NCI-H446 treated with DMSO at 0.1 percent for 48 hours (cell line): ENCODE results near the gene PAQR5.
"Not testable (repeated sequence)": the region's sequence is repeated elsewhere in the genome, so short reads cannot be mapped to it uniquely, and the experiment has no call there.

ENCODE experiments used
- DNase-seq: peaks from one replicate; lab custom pipeline; 2025; lab: John Stamatoyannopoulos, UW

PAQR5 gene

DNA sequence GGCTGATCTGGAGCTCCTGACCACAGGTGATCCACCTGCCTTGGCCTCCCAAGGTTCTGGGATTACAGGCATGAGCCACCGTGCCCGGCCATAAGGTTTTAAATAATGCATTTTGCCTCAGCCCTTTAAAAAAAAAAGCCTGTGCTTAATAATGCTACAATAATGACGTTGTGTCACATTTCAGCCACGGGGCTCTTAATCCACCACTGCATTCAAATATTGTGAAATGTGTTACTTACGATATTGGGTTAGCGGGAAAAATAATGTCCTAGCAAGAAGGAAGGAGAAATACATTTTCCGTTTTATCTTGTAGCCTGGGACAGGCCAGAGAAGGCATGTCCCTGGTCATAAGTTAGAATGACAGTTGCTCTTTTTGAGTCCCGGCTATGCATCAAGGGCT lies 17.6 kb downstream of the PAQR5 start:
- DNase-seq: no peak

DNA sequence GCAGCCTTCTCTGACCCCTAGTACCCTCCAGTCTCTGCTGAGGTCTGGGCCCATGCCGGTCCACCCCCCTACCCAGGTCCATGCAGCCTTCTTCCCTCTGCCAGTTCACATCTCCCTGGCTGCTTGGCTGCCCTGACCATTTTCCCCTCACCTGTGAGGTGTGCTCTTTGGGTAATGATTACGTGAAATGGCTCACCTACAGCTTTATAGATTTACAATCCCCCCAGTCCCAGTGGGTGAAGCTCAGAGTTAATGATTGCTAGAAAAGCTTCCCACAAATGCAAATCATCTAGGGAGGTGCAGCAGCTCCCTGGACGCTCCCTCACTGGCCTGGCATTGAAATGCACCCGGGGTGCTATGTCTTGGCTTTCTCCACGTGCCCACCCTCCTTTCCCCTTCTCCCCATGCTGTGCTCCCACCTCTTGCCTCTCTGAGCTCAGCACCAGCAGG lies 18.7 kb downstream of the PAQR5 start:
- DNase-seq: no peak

DNA sequence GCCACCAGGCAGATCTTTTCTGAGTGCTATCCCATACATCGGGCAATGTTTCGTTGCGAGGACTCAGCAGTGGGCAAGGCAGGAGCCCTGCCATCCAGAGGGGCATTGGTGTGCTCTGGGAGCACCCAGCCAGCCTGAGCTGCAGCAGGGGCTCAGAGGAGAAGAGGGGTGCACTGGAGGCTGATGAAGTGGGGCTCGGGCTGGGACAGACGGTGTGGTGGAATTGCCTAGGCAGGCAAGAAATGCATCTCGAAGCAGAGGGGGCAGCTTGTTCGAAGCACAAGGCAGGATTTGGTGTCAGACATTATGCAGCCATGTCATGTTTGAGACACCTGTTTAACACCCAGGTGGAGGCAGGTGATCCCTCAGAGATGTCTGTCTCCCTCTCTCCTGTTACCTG lies 19.3 kb downstream of the PAQR5 start:
- DNase-seq: no peak

DNA sequence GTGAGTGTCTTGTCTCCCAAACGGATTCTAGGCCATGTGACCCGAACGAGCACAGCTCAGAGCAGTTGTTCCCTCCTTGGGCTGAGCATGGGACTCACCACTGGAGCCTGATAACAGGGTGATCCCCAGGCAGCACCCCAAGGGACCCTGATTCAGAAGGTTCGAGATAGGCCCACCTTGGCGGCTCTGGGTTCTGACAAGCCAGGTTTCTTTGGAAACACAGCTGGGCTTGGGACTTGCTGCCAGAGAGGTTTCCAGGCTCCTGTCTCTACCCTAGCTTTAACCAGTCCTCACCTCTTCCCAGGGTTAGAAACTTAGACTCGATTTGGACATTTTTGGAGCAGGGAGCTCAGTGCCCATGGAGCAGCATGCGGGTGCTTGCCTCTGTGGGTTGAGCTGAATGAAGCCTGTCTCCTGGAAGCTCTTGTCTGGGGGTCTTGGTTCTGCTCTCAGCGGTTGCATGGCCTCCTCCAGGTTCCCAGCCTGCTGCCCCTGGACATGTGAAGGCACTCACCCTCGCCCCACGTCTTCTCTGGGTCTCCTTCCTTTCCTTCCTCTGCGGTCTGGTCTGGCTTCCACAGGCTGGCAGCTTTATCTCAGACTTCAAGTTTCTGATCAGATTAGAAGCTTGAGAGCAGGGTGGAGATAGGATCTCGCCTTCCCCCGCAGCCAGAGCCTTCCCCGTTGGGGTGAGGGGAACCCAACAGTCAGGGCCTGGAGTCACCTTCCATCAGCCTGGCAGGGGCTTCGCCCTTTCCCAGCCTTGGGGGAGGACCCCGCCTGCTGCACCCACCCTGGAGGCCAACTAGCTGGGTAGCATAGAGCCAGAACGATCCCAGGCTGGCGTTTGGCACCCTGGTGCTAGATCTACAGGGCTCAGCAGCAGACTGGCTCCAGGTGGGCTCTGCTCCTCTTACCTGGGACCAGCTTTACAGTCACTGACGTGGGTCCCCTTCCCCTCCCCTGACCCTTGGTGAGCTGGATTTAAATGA lies 21.0 kb downstream of the PAQR5 start:
- DNase-seq: no peak

DNA sequence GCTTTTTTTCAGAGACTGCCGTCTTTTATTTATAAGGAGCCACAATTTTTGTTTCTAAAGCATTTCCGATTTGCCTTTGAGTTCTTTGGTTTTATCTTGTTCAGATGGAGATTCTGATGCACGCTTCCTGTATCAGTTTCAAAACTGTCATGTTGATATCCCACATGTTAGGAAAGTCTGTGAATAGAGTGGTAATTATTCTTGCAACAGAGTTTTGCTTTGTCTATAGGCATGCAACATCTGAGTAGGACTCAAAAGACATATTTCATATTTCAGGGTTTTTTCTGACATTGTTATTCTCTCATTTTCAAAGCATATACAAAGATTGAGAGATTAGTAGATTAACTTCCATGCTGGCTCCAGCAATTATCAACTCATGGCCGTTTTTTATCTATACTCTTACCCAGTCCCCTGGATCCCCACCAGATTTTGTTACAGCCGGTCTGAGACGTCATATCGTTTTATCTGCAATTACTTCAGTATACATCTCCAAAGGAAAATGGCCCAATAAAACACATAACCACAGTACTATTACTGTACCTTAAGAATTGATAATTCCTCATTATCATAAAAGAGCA lies 22.4 kb downstream of the PAQR5 start:
- no peak for DNase-seq

DNA sequence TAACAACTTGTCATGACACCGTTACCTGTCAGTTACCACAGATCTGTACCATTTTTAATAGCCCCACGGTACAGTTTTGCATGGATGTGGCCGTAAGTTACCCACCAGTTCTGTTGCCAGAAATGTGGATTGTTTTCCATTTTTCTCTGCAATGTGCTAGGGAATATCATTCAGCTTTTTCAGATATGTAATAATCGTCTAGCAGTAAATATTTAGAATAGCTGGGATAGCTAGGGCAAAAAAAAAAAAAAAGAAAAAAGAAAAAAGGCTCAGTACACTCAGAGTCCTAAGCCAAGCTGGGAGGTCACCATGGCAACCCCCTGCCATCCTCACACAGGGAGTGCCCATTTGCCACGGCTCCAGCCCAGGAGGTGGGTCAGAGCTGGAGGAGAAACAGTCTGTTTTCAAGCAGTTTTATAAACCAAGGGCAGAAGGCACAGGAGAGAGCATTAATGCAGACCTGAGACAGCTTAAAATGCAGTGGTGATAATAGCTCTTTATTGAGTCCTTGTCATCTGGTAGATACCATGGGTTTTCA lies 25.2 kb downstream of the PAQR5 start:
- DNase-seq: no peak

DNA sequence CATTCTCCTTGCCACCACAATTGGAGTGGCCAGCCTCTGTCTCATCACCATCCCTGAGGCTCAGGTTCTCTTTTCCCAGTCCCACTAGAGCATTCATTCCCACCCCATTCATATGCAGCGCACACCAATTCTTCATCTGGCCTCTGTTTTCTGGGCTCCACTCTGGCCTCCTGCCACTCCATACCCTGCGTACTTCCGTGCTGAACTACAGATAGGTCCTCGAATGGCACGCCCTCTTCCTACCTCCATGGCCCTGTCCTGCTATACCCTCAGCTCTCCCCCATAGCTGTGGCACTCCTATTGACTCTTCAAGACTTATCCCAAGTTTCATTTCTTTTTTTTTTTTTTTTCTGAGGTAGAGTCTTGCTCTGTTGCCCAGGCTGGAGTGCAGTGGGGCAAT lies 25.9 kb downstream of the PAQR5 start:
- no peak for DNase-seq

DNA sequence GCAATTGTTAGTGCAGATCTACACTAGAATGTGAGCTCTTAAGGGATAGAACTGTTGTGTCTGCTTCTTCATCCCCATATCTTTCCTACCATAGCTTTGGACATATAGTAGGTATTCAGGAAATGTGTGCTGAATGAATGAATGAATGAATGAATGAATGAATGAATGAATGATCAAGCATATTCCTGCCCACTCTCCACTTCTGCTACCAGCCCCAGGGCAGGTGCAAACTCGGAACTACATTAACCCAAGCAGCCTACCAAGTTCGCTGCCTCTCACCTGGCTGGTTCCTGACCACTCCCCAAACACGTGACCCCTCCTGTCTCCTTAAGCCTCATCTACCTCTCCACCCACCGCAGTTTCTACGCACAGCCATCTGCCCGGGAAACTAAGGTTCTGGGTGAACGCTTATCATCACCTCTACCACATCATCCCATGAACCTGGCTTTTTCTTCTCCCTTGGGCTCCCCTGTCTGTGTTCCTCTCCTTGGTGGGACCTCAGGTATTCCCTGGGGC lies 26.8 kb downstream of the PAQR5 start:
- no peak for DNase-seq

DNA sequence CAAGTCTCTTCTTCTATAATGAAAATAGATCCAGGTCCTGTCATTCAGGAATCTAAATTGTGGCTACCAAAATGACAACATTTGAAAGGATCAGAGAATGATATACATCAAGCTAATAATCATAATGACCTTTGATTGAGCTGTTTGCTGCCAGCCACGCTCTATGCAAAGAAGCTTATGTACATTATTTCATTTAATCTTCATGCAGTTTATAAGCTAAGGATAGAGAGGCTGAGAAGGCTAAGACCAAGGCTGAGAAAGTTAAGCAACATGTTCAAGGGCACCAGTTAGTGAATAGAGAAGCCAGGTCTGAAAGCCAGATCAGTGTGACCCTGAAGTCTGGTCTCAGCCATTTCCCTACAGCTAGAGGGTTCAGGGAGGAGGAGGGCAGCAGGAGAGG lies 29.4 kb downstream of the PAQR5 start:
- DNase-seq: no peak

DNA sequence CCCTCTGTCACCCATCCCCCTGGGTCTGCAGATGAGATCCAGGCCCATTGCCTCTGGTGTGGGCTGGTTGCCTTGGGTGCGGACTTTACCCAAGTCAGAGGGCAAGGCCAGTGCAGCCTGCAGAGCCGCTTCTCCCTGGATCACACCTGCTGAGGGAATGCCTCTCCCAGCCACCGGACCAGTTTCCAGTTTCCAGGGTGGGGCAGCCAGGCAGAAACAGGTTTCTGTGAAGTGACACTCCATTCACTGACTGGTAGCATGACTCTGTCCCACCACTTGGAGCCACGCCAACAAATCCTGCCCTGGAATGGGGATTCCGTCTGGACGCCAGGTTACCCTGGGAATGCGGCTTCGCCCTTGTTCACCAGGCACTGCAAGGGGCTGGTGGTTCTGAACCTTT lies 30.0 kb downstream of the PAQR5 start:
- no peak for DNase-seq

DNA sequence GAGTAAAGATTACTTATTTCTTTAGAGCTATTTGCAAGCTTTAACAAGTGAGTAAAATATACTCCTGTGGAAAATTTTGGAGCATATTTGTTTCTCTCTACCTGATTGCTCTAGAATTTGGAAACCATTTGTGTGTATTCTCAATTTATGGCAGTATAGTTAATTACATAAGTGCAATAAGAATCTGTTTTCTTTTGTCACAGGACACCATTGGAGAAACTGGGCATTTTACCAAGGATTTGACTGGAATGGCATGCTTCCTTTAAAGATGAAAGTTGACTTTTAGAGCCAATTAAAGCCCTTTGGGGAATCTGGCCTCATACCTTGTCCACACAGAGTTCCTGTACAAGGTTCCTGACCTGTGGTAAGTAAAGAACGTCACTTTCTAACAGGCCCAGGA lies 38.4 kb downstream of the PAQR5 start:
- no peak for DNase-seq

DNA sequence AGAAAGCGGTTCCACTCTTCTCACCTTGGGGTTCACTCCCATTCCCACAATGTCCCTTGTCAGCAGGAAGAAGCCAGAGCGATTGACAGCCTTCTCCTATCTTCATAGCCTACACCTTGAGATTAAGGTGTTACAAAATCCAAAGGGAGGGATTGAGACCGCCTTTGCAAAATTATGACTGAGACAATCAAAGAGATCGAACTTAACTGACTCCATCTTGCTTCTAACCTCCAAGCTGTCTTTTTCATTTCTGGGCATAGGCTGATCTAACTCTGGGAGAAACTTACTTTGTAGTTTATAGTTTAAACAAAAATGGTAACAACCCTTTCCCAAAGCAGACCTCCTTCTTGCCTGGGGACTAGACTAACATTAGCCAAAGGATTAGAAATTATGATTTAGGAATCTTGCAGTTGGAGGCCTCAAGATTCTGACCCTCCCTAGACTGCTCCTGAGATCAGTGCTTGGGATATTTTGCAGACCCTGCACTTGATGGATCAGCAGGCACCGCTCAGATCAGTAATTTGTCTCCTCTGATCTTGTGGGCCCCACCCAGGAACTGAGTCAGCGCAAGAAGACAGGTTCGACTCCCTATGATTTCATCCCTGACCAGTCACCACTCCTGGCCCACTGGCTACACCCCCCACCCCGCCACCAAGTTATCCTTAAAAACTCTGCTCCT lies 40.0 kb downstream of the PAQR5 start:
- no peak for DNase-seq

DNA sequence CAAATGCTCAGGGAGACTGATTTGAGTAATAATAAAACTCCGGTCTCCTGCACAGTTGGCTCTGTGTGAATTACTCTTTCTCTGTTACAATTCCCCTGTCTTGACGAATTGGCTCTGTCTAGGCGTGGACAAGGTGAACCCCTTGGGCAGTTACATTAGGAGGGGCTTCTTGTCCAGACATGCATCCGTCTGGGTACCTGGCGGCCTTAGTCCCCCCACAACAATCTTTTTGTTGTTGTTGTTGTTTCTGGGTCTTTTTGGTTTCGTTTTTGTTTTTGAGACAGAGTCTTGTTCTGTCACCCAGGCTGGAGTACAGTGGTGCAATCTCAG lies 40.5 kb downstream of the PAQR5 start:
- not testable (repeated sequence) for DNase-seq

DNA sequence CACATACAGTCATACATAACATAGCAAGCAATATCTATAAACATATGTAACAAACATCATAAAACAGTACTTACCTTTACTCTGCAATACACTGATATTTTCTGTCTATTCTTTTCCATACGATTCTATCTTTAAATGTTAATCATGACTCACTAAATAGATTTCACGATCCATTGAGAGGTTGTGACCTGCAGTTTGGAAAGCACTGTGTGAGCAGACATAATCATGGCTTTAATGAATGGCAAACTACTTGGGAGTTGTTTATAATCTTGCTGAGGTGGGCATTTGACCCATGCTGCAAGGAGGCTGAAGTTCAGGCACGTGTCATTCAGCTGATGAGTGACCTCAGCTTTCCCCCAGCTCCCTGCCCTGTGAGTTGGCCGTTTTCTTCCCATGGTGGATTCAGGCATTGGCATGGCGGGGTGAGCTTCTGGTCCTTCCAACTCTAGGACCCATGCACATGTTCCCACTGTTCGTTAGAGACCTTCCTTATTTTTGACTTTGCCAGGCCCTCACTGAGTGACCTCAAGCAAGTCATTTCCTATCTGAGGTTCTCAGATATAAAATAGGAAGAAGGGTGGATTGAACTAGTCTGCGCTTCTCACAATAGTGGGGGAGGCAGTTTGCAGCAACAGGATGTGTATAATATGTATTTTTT lies 41.7 kb downstream of the PAQR5 start:
- no peak for DNase-seq

DNA sequence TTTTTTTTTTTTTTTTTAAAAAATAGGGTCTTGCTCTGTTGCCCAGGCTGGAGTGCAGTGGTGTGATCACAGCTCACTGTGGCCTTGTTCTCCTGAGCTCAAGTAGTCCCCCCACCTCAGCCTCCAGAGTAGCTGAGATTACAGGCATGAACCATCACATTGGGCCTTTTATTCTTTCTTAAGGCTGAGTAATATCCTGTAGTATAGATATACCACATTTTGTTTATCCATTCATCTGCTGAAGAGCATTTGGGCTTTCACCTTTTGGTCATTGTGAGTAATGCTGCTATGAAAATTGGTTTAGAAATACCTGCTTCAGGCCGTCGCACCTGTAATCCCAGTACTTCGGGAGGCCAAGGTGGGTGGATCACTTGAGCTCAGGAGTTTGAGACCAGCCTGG lies 42.6 kb downstream of the PAQR5 start:
- DNase-seq: no peak

DNA sequence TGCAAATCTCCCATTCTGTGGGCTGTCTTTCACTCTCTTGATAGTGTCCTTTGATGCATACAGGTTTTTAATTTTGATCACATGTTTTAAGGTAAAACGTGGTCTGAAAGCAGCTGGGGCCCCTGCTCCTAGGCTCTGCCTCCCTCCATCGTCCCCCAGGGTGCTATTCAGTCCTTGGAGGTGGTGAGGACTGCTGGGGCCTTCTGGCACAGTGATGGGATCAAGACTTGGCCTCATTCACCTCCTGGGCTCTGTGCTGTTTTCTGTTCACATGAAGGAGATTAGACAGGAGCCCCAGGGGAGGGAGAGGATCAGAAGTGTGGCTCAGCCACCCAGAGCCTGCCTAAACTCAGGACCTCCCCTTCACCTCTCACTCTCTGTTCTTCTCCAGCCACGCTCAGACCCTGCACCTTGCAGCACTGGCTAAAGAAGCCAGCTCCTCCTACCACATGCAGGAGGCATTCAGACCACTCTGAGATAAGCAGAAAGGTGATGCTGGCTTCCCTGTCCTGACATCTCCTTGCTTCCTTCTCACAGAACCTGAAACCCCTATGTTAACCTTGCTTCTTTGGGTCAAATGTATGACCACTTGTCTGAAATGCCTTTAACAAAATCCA lies 43.9 kb downstream of the PAQR5 start:
- no peak for DNase-seq

DNA sequence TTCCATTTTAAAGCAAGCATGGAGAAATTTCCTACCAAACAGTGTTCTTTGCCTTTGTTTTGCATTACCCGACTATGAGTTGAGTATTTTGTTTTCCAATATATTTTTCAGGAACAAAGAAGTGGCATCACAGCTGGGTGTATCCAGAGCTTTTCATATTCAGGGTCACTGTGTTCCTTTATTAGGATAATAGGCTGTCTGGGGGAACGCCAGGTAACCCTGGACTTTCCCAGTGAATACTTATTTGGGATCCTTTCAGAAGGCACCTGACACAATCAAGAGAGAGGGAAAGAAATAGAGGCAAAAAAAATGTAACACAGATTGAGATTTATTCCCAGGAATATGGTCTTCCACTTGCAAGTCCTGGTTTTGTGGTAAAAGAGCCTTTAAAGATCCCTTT lies 44.4 kb downstream of the PAQR5 start:
- no peak for DNase-seq

DNA sequence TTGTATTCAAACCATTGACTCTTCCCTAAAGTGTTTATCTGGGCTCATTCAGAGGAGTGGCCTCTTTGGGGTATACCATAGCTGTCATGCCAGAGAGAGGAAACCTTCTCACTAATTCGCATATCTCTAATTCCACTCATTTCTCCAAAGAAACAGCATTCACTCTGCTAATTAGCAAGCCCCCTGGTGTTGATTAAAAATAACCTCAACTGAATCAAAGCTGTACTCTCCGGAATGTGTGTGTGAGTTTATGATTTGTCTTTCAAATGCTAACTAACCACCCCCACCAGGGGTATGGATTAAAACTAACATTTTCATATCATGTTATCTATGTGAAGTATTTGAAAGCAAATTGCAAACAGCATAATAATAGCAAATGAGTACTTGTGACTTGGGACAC lies 45.5 kb downstream of the PAQR5 start:
- no peak for DNase-seq

DNA sequence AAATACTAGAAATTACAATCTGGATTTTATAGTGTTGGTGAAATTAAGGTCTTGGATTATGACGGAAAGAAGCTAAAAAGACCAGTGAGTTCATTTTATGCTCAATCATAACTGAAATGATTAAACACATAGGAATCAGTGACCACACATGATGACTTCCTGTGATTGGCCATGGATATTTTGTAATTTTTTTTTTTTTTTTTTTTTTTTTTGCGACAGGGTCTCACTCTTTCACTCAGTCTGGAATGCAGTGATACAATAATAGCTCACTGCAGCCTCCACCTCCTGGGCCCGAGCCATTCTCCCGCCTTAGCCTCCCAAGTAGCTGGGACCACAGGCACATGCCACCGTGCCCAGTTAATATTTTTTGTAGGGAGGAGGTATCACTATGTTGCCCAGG lies 47.4 kb downstream of the PAQR5 start:
- no peak for DNase-seq

DNA sequence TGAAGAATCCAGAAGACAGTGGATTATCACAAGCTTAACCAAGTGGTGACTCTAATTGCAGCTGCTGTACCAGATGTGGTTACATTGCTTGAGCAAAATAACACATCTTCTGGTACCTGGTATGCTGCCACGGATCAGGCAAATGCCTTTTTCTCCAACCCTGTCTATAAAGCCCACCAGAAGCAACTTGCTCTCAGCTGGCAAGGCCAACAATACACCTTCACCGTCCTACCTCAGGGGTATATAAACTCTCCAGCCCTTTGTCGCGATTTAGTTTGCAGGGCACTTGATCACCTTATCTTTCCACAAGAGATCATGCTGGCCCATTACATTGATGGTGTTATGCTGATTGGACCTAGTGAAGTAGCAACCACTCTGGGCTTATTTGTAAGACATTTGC lies 52.6 kb downstream of the PAQR5 start:
- DNase-seq: no peak

DNA sequence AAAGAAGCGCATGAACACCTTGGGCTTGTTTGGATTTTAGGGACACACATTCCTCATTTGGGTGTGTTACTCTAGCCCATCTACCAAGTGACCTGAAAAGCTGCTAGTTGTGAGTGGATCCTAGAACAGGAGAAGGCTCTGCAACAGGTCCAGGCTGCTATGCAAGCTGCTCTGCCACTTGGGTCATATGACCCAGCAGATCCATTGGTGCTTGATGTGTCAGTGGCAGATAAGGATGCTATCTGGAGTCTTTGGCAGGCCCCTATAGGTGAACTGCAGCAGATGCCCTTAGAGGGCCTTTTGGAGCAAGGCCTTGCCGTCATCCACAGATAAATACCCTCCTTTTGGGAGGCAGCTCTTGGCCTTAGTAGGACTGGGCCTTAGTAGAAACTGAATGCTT lies 53.2 kb downstream of the PAQR5 start:
- DNase-seq: no peak
